Measurements from ENCODE around the gene TADA3.

GRCh38 chr3:9776896-9777693 is 15.2 kb downstream of the TADA3 start:
- TF ChIP-seq CTCF (IDR thresholded peaks at IDR 0.05; ENCODE audit: insufficient read depth, low read length) (no peak), POLR2AphosphoS5 (IDR thresholded peaks at IDR 0.05; ENCODE audit: low read depth) (no peak; the same call in 1 of the 2 replicates), SPI1 (IDR thresholded peaks at IDR 0.05; ENCODE audit: borderline replicate concordance, low read depth) (no peak)
